GM19240 (cell line): ENCODE data around the gene RSPH9.

ENCODE experiments used
- DNase-seq: peaks from one replicate; pipeline ENCODE4 v3.0.0; 2011; ENCODE audit warnings: low spot score; ENCODE audit not compliant: insufficient read length

Gene RSPH9

GRCh38 chr6:43644940-43645612 is at the start of gene RSPH9:
Gene RSPH9, plus strand, starts transcription at chr6:43645036. Its CDS starts 63 bp downstream, at chr6:43645099.
- DNase-seq, result no peak

- DNase-seq, result no peak
These were observed 44.2 kb upstream of the RSPH9 start for GRCh38 chr6:43600595-43600994.

DNA sequence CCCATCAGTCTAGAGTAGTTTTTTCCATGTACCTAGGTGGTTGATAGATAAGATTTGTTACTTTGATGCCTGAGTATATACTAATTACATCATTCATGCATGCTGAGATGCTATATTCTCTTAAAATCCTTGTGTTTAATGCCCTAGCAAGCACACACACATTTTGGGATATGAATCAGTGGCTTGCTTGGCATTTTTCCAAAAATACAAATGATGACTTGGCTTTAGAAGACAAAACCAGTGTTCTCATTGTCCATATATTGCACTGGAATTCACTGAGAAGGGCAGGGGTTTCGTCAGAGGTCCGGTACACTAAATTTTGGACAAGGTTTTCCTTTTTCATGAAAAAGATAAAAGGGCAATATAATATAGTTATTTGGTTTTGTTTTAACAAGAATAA is 40.7 kb upstream of the RSPH9 start:
- DNase-seq, result no peak

GRCh38 chr6:43606019-43606418 is 38.8 kb upstream of the RSPH9 start:
- no peak for DNase-seq

DNA sequence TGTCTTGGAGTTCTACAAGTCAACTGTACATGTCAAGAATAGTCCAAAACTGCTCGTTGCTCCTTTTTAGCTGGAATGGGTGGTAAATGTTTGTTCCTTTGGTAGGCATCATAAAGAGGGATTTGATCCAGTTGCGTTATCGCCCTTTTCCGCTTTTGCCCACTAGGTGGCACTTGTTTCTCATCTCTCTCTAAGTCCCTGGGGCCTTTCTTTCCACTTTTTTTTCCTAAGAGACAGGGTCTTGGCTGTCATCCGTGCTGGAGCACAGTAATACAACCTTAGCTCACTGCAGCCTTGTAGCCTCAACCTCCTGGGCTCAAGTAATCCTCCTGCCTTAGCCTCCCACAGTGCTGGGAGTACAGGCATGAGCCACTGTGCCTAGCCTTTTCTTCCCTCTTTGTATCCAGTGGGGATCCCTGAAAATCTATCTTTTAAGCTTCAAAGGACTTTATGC is 36.5 kb upstream of the RSPH9 start:
- DNase-seq, result no peak

DNA sequence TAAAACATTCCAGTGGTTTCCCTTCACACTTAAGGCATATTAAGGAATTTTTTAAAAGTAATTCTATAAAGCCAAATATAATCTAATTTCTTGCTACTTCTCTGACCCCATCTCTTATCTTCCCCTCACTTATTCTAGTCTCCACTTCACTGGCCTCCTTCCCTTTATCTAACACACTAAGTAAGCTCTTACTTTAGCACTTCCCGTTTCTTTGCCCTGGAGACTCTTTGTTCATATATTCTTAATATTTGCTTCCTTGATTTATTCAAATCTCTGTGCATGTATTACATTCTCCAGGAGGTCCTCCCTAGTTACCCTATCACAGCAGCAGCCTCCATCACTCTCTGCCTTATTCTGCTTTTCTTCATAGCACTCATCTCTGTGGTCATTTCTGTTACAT is 36.0 kb upstream of the RSPH9 start:
- no peak for DNase-seq

GRCh38 chr6:43609402-43609801 is 35.4 kb upstream of the RSPH9 start:
- DNase-seq, result no peak

DNA sequence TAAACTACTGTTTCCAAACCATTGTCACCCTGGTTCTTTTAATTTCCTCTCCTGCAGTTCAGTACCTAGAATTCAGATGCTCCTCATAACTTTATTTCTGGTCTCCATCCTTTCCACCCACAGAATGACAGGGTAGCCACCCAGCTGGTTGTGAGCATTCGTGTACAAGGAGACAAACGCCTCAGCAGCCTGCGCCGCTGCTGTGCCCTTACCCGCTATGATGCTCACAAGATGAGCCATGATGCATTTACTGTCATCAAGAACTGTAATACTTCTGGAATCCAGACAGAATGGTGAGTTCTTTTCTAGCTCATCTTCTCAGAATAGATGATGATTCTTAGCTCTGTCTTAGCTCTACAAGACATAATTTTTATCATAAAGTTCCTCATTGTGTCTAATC is 34.4 kb upstream of the RSPH9 start:
- DNase-seq, result no peak

- DNase-seq, result no peak
These were observed 31.0 kb upstream of the RSPH9 start for GRCh38 chr6:43613721-43614395.

GRCh38 chr6:43614396-43614730 is 30.5 kb upstream of the RSPH9 start:
- DNase-seq, result no peak

- no peak for DNase-seq
These were observed 27.9 kb upstream of the RSPH9 start for GRCh38 chr6:43616725-43617472.

GRCh38 chr6:43621078-43621835 is 23.6 kb upstream of the RSPH9 start:
- DNase-seq, result no peak

DNA sequence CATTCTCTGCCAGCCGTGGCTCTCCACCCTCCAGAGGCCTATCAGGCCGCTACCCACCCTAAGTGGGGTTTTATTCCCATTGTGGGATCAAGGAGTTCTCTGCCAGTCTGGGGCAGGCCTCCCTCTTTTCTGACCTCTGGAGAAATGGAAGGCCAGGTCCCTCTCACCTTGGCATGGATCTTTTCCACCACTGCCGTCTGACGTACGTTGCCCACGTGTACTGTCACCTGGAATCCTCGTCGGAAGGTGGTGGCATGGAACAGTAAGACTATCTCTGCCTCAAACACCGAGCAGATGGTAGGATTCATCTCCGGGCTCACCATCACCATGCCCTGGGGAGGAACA is 23.0 kb upstream of the RSPH9 start:
- no peak for DNase-seq

DNA sequence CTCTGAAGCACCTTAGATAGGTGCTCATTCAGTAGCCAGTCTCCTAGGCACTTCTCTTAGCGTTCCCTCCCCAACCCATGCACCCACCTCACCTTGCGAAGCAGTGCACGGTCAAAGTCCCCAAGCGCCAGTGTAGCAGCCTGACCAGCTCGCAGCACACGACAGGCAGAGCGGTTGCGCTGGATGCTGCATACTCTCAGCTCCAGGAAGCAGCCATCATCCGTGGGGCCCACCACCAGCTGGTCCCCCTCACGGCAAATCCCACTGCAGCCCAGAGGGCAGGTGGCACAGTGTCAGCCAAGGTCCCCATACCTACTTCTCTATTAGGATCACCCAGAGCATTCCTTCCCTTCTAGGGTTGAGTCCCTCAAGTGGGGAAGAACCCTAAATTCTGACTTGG is 22.3 kb upstream of the RSPH9 start:
- no peak for DNase-seq

GRCh38 chr6:43623880-43624785 is 20.7 kb upstream of the RSPH9 start:
- DNase-seq, result no peak

DNA sequence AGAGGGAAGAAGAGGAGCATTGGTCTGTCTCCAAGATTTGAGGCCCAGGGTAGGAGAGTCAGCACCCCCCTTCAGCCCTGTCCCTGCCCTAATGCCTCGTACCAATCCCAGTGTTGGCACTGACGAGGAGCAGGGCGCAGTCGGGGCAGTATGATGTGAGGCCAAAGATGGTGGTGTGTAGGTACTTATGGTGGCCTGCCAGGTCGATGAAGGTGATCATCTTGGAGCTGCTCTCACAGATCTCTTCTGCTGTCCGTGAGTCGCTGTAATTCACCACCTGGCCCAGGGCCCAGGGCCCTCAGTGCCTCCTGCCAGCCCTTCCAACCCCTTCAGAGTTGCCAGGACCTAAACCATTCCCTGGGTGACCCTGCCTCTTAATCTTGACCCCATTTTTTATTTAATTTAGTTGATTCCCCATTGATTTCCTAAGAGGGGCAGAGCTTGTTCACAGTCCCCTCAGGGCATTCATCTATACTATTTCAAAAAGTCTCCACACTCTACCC is 20.0 kb upstream of the RSPH9 start:
- DNase-seq, result no peak

- no peak for DNase-seq
These were observed 19.3 kb upstream of the RSPH9 start for GRCh38 chr6:43625393-43625992.

- no peak for DNase-seq
These were observed 17.6 kb upstream of the RSPH9 start for GRCh38 chr6:43627008-43627825.

GRCh38 chr6:43628393-43629103 is 16.3 kb upstream of the RSPH9 start:
- no peak for DNase-seq
